Right forelimb (tissue), 1 donor: ENCODE results near the gene SHANK1.
"Not testable (repeated sequence)": the region's sequence is repeated elsewhere in the genome, so short reads cannot be mapped to it uniquely, and the experiment has no call there.

ENCODE experiments used
- DNase-seq: peaks from one replicate; pipeline ENCODE4 v3.0.0-alpha.2; 2018

SHANK1 gene

GRCh38 chr19:50632151-50632835, 87.3 kb downstream of the SHANK1 start:
- no peak for DNase-seq

- no peak for DNase-seq
Measured at GRCh38 chr19:50629801-50630200, 89.8 kb downstream of the SHANK1 start.

- DNase-seq: no peak
Measured at GRCh38 chr19:50629194-50629593, 90.4 kb downstream of the SHANK1 start.

- no peak for DNase-seq
Measured at GRCh38 chr19:50628551-50628950, 91.1 kb downstream of the SHANK1 start.

GRCh38 chr19:50628146-50628545, 91.5 kb downstream of the SHANK1 start:
- no peak for DNase-seq

GRCh38 chr19:50626795-50627194, 92.8 kb downstream of the SHANK1 start:
- no peak for DNase-seq

- DNase-seq: peak; percentile 13
Measured at GRCh38 chr19:50626011-50626410, 93.6 kb downstream of the SHANK1 start.

- no peak for DNase-seq
Measured at GRCh38 chr19:50624949-50625600, 94.5 kb downstream of the SHANK1 start.

GRCh38 chr19:50620394-50620906, 99.2 kb downstream of the SHANK1 start:
- DNase-seq: not testable (repeated sequence)

- DNase-seq: not testable (repeated sequence)
Measured at GRCh38 chr19:50619184-50619583, 100.4 kb downstream of the SHANK1 start.

- DNase-seq: not testable (repeated sequence)
Measured at GRCh38 chr19:50618379-50618778, 101.2 kb downstream of the SHANK1 start.

- DNase-seq: not testable (repeated sequence)
Measured at GRCh38 chr19:50612504-50613404, 106.8 kb downstream of the SHANK1 start.
